Measurements from ENCODE around the gene ZBTB32. TPM values are rescaled to one million over a fixed set of nuclear protein-coding genes. Genes with fewer than 3 reads are reported as not detected.
"Not testable (repeated sequence)": the region's sequence is repeated elsewhere in the genome, so short reads cannot be mapped to it uniquely, and the experiment has no call there.

ZBTB32 gene, protein sequence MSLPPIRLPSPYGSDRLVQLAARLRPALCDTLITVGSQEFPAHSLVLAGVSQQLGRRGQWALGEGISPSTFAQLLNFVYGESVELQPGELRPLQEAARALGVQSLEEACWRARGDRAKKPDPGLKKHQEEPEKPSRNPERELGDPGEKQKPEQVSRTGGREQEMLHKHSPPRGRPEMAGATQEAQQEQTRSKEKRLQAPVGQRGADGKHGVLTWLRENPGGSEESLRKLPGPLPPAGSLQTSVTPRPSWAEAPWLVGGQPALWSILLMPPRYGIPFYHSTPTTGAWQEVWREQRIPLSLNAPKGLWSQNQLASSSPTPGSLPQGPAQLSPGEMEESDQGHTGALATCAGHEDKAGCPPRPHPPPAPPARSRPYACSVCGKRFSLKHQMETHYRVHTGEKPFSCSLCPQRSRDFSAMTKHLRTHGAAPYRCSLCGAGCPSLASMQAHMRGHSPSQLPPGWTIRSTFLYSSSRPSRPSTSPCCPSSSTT
- 0.32 TPM for polyA plus RNA-seq (ENCODE audit: insufficient read length)
- long read RNA-seq, donor 1, result 0 reads
- long read RNA-seq, donor 2, result 0 reads
- long read RNA-seq, donor 3, result 0 reads
- long read RNA-seq, donor 4, result 0 reads
- long read RNA-seq, donor 5, result 0 reads
- long read RNA-seq, donor 6, result 0 reads
- long read RNA-seq, donor 7, result 0 reads
- long read RNA-seq, donor 8, result 0 reads

DNA sequence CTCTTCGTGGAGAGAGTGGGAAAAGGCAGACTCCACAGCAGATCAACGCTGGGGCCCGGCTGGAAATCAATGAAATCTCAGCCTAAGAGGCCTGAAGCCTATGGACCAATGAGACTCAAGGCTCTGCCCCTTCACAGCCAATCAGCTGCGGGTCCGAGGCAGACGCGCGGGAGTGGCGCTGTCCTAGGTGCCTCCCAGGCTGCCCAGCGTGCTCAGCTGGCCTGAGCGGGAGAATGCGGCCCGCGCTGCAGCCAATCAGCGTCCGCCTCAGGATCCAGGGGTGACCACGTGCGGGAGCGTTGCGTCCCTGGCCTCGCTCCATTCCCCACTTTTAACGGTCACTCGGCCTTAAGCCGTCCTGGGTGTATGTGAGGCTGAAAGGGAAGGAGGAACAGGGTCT lies at the start of gene ZBTB32:
TSS of gene ZBTB32 (plus strand) at position 341 of the 400 bp plus-strand sequence. CDS start 10,069 bp downstream, outside the sequence.
- no peak for DNase-seq

DNA sequence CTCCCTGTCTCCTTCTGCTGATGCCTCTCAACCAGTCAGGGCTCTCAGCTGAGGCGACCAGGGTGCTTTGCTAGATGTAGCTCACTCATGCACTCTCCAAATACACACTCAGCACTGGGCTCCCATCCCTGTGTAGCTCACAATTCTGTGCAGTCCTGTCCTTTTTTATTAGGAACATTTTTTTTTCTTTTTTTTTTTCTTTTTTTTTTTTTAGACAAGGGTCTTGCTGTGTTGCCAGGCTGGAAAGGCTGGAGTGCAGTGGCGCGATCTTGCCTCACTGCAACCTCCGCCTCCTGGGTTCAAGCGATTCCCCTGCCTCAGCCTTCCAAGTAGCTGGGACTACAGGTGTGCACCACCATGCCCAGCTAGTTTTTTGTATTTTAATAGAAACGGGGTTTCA lies 49.5 kb upstream of the ZBTB32 start:
- DNase-seq, result not testable (repeated sequence)

DNA sequence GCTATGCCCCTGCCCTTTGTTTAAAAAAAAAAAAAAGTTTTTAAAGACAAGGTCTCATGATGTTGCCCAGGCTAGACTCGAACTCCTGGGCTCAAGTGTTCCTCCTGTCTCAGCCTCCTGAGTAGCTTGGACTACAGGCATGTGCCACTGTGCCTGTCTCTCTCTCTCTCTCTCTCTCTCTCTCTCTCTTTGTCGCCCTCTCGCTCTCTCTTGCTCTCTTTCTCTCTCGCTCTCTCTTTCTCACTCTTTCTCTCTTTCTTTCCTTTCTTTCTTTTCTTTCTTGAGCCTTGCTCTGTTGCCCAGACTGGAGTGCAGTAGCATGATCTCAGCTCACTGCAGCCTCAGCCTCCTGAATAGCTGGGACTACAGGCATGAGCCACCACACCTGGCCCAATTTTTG lies 48.8 kb upstream of the ZBTB32 start:
- DNase-seq, result no peak

DNA sequence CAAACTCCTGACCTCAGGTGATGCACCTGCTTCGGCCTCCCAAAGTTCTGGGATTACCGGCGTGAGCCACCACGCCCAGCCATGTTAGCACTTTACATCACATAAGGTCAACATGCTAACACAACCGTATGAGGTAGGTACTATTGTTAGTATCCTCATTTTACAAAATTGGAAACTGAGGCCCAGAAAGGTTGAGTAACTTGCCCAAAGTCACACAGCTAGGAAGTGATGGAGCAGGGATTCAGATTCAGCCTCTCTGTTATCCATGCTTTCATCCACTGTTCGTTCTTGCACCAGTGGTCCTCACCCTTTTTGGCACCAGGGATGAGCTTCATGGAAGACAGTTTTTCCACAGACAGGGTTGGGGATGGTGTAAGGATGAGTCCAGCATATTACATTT lies 47.7 kb upstream of the ZBTB32 start:
- no peak for DNase-seq

DNA sequence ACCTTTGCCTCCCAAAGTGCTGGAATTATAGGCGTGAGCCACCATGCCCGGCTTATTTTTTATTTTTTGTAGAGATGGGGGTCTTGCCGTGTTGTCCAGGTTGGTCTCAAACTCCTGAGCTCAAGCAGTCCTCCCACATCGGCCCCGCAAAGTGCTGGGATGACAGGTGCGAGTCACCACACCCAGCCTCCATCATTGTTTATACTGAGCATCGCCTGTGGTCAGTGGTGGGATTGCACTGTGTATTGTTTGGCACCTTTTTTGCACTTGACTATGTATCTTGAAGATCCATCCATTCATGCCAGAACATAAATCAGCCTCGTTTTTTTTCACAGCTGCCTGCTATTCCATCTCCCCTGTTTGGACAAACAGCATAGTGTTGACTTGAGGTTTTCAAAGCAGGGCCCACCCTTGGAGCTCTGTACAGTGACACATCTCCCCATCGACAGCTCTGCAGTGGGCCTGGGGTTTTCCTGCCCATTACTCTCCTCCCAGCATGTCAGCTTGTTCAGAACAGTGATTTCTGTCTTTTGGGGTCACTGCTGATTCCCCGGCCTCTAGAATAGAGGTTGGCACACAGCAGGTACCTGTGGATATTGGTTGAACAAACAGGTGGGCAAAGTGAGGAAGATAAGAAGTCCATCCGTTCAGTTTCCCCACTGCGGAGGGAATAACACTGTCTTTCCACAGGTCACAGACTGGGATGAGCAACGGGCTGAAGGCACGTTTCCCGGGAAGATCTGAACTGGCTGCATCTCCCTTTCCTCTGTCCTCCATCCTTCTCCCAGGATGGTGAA lies 46.3 kb upstream of the ZBTB32 start:
- DNase-seq, result no peak

DNA sequence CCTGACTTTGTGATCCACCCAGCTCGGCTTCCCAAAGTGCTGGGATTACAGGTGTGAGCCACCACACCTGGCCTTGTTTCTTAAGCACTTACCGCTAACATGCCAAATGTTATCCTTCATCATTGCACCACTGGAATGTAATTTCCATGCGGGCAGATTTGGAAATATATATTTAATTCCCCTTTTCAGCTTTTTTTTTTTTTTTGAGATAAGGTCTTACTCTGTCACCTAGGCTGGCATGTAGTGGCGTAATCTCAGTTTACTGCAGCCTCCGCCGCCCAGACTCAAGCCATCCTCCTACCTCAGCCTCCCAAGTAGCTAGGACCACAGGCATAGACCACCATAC lies 42.4 kb upstream of the ZBTB32 start:
- DNase-seq, result no peak

DNA sequence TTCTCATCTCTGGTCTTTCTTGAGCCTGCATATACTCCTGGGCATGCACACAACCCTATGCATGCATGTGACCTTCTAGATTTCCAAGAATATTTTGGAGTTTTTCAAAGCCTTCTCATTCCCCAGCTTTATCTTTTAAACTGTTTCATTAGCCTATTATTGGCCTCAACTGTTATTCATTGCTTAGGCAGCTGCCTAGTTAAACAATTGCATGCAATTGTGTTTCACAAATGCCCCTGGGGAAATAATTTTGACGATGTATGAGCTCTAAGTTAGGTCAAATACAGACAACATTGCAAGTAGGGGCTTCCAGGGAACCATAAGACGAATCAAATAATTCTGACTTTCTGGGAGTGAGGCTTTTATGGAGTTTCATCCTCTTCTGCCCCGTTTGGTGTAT lies 40.4 kb upstream of the ZBTB32 start:
- no peak for DNase-seq

DNA sequence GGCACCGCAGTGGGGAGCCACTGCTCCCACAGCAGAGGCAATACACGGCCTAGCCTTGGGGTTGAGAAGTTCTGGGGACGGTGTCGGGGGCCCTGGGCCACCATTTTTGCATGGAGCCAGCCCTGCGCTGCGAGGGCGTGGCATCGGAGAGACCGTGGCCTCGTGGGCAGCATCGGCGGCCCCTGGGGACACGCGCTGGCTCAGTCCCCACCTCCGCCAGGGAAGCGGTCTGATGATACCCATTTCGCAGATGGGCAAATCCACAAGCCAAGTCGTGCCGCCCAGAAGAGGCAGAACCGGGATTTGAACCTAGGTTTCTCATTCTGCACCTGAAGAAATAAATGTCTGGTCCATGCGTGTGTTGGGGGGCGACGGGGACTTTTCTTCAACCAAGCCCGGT lies 39.2 kb upstream of the ZBTB32 start:
- DNase-seq, result no peak

DNA sequence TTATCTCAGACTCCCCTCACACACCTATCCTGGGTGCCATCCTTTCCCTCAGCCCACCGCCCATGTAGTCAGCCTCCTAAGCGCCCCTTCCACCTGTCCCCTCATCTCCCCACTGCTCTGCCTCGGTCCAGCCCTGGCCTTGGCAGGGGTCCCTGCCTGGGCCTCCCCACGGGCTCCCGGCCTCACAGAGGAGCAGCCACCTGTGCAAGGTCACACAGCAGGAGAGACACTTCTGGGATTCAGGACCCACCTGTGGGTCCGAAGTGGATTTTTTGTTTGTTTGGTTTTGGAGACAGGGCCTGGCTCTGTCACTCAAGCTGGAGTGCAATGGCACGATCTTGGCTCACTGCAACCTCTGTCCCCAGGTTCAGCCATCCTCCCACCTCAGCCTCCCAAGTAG lies 38.8 kb upstream of the ZBTB32 start:
- no peak for DNase-seq

DNA sequence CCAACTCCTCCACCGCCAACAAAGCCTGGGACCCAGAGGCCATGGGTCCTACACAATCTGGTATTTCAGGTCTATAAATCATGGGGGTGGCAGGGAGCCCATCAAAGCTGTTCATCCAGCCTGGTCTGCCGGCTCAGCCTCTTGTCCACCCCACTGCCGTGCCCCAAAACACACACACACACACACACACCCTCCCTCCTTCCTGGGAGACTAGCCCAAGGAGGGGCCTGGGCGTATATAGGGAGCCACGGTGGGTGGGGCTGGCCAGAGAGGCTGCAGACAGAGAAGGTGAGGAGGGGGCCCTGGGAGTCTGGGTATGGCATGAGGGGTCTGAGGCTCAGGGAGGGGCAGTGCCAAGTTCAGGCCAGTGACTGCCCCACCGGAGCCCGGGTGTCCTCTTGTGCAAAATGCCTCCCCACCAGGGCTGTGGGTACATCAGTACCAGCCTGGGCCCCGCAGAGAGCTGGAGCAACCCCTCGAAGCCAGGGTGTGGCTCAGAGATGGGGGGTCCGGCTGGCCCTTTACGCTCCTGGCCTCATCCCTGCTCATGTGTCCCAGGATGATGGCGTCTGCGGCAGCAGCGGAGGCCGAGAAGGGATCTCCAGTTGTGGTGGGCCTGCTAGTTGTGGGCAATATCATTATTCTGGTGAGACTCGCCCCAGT lies 38.0 kb upstream of the ZBTB32 start, which contains the start of gene UPK1A:
TSS of gene UPK1A (plus strand) at position 267 of the 663 bp plus-strand sequence. CDS start at position 563, 296 bp downstream.
- no peak for DNase-seq

DNA sequence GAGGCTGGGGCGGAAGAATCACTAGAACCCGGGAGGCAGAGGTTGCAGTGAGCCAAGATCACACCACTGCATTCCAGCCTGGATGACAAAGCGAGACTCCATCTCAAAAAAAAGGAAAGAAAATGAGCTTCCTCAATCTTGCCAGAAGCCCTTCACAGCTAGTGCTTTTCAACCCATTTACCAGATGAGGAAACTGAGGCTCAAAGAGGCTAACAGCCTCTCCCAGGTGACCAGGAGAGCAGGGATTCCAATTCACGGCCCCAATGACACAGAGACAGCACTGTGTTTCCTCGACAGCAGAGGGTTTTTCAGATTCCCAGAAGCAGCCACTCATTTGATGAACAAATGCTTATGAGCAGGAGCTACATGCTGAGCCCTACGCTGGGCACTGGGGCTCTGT lies 34.8 kb upstream of the ZBTB32 start:
- DNase-seq, result no peak

DNA sequence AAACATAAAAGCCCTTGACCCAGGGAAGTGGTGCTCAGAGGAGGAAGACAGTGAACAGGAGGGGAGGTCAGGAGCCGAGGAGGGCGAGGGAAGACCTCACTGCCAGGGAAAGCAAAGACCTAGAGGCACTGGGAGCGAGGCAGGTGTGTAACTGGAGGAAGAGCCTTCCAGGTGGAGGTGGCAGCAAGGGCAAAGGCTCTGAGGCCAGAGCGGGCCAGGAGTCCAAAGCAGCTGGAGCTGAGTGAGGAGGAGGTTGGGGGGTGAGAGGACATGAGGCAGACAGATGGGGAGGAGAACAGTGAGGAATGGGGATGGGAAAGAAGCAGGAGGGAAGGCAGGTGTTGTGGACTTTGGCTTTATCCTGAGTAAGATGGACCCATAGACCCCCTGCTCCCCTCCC lies 34.4 kb upstream of the ZBTB32 start:
- DNase-seq, result no peak

DNA sequence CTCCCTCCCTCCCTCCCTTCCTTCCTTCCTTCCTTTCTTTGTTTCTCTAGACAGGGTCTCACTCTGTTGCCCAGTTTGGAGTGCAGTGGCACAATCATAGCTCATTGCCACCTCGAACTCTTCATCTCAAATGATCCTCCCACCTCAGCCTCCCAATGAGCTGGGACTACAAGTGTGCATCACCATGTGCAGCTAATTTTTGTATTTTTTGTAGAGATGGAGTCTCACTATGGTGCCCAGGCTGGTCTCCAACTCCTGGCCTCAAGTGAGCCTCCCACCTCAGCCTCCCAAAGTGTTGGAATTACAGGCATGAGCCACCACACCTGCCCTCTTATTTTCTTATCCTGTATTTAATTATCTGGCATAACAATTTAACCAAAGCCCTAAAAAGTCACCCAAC lies 33.7 kb upstream of the ZBTB32 start:
- DNase-seq, result no peak

DNA sequence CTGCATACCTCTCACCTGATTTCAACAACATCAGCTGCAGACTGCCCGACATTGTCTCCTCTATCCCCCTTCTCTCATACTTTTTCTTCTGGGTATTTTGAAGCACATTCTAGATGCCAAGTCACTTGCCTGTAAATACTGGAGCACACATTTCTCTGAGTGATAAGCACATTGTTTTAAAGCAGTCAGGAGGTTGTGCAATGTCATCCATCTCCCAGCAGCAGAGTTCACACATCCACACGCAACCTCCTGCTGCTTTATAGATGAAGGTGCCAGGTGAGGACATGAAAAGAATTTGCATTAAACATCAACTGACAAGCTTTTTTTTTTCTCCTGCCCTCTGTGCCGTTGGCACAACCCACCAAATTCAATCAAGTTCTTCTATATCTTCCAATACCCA lies 32.5 kb upstream of the ZBTB32 start:
- no peak for DNase-seq

DNA sequence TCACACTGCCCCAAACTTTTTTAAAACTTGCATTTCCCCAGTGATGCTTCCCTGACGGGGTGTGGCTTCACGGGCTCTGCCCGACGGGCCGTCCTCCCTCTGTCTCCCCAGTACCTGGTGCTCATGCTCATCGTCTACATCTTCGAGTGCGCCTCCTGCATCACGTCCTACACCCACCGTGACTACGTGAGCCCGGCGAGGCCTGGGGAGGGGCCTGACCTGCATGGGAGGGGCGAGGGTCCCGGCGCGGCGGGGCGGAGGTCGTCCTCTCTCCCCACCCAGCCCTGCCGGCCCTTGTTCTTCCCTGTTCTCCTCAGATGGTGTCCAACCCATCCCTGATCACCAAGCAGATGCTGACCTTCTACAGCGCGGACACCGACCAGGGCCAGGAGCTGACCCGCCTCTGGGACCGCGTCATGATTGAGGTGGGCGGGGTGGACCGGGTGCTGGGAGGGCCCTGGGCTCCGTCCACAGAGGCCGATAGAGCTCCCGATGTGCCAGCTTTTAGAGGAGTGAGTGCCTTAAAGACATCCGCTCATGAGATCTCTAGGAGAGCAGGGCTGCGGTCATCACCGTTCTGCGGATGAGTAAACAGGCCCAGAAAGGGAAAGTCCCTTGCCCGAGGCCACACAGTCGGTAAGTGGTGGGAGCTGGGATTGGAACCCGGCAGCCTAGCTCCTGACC lies 31.1 kb upstream of the ZBTB32 start:
- no peak for DNase-seq

DNA sequence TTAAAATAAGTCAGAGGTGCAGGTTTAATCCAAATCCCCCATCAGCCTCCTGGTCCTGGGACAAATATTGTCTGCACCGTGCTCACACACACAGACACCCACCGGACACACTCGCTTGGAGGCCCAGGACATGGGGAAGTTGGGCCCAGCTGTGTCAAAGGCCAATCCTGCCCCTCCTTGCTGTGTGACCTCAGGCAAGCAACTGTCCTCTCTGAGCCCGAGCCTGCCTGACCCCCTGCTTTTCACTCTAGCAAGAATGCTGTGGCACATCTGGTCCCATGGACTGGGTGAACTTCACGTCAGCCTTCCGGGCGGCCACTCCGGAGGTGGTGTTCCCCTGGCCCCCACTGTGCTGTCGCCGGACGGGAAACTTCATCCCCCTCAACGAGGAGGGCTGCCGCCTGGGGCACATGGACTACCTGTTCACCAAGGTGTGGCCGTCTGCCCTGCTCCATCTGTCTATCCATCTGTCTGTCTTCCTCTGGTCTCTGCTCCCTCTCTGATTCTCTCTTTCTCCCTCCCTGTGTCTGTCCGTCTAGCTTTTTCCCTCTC lies 28.7 kb upstream of the ZBTB32 start:
- DNase-seq, result no peak

DNA sequence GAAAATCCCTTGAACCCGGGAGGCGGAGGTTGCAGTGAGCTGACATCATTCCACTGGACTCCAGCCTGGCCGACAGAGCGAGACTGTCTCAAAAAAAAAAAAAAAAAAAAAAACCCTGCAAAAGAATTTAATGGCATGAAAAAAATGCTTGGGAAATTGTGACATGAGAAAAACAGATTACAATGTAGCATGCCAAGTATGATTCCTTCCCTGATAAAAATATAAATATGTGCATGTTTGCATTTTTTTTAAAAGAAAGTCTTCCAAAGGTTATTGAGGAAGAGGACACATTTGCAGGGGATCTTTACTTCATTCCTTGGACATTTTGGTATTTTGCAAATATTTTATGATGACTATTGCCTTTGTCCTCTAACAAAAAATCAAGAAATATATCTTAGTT lies 14.5 kb upstream of the ZBTB32 start:
- no peak for DNase-seq

DNA sequence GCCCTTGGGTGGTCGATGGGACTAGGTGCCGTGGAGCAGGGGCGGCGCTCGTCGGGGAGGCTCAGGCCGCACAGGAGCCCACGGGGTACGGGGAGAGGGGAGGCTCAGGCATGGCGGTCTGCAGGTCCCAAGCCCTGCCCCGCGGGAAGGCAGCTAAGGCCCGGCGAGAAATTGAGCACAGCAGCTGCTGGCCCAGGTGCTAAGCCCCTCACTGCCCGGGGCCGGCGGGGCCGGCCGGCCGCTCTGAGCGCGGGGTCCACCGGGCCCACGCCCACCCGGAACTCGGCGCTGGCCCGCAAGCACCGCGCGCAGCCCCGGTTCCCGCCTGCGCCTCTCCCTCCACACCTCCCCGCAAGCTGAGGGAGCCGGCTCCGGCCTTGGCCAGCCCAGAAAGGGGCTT lies 13.3 kb upstream of the ZBTB32 start:
- not testable (repeated sequence) for DNase-seq

DNA sequence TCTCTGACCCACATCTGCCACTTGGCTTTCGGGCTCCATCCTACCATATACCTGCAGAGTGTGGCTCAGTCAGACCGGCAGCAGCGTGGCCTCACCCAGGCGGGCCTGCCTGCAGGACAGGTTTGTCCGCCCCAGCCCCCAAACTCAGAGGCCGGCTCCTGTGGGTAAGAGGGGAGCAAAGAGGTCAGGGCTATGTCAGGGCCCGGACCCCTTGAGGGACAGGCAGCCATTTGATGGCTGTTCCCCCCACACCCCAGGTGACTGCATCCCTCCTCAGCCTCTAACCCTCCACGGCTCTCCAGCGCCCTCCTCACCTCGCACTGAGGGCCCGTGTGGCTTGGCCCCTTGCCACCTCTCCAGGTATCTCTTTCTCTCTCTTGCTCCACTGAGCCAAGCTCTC lies 12.3 kb upstream of the ZBTB32 start:
- DNase-seq, result no peak

DNA sequence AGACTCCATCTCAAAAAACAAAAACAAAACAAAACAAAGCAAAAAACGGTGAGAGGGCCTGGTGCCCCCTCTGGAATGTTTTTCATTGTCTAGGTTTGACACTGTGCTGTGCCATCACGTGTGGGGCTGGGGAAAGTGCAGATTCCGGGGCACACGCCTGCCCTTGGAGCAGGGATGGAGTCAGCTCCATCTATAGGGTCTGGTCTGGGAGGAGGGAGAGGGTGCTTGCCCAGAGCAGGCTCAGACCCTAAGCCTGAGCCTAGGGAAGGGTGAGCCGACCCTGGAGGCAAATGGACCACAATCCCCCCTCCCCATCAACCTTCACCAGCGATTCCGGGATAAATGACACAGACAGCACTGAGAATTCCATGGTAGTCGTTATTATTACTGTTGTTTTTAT lies 10.9 kb upstream of the ZBTB32 start:
- DNase-seq, result no peak

DNA sequence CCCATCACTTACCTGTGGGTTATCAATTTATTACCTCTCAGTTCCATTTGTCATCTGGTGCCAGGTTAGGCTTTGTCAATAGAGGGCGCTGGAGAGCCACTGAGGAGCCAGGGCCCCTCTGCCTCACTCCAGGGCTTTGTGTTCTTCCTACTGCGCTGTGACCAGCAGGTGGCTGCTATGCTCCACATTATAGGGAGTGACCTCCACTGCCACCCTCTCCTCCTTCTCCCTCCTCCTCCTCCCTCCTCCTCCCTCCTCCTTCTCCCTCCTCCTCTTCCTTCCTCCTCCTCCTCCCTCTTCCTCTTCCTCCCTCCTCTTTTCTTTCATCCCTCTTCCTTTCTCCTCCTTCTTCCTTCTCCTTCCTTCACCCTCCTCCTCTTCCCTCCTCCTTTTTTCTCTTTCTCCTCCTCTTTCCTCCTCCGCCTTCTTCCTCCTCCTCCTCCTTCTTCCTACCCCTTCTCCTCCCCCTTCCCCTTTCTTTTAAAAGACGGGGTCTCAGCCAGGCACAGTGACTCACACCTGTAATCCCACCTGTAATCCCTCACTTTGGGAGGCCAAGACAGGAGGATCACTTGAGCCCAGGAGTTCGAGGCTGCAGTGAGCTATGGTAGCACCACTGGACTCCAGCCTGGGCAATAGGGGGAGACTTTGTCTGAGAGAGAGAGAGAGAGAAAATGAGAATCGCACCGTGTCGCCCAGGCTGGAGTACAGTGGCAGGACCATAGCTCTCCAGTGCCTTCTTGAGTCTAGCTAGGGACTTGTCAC lies 10.3 kb upstream of the ZBTB32 start:
- peak; percentile 86 for DNase-seq

All from left kidney (tissue), 8 donors.